SK-N-SH (cell line): ENCODE data around the gene OSBPL2.

Source experiments
- EP300 ChIP-seq, 2 experiments: IDR thresholded peaks; 2 replicates each; pipeline versions ENCODE4 v1.4.0 to v1.6.1; 2012; ENCODE audit warnings: borderline replicate concordance in 1 of 2, low read depth in 1 of 2, low read length in 1 of 2
- EZH2phosphoT487 ChIP-seq: fragments of 200-600 bp; sonication (generic); IDR thresholded peaks from 2 replicates; pipeline ENCODE4 v1.6.1; 2017; ENCODE audit warnings: low read depth, mixed run types, mild to moderate bottlenecking, antibody characterized with exemption, moderate library complexity, borderline replicate concordance
- JUND ChIP-seq: IDR thresholded peaks from 2 replicates; pipeline ENCODE4 v1.4.0; 2012
- POLR2AphosphoS5 ChIP-seq: IDR thresholded peaks from 2 replicates; pipeline ENCODE4 v1.6.1; 2012; ENCODE audit warnings: low read depth, low read length
- TCF12 ChIP-seq: IDR thresholded peaks from 2 replicates; pipeline ENCODE4 v1.4.0; 2012
- TF ChIP-seq, protein P1 (sequence below): IDR thresholded peaks from 2 replicates; pipeline ENCODE4 v1.4.0; 2012; ENCODE audit warnings: low read depth, borderline replicate concordance
- TF ChIP-seq, protein P2 (sequence below): fragments of 200-600 bp; sonication (generic); IDR thresholded peaks from 2 replicates; pipeline ENCODE4 v1.6.1; 2017; ENCODE audit warnings: antibody characterized with exemption, mild to moderate bottlenecking, moderate library complexity
- TF ChIP-seq, protein P3 (sequence below): IDR thresholded peaks from 2 replicates; pipeline ENCODE4 v1.6.1; 2012; ENCODE audit warnings: mild to moderate bottlenecking, low read depth, low read length, moderate library complexity

DNA sequence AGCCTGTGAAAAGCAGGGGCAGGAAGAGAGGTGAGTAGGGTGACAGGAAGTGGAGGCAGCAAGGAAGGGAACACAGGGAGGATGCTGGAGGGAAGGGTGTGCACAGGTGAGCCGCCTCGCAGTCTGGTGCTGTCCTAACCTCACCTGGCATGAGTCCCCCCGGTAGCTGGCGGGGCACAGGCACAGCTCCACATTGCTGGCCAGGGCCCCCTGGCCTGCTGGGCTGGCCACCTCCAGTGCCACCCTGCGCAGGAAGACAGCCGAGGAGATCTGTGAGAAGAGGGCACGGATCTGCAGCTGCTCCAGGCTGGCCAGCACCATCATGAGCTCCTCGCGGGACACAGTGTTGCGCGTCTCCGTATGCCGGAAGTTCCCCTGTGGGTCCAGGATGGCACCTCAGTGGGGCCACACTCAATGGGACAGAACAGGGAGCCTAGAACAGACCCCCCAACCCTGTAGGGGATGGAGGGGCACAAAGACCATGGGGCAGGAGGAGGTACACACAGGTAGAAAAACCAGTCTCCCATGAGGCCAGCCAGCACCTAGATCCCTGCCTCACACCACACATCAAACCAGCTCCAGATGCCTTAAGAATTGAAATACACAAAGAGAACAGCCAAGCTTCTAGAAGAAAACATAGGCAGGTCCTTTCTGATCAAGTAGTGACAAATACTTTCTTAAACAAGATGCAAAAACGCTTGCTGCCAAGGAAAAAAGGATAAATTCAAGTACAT lies 87.0 kb downstream of the OSBPL2 start:
- no peak for TF ChIP-seq EP300 (IDR thresholded peaks at IDR 0.05; ENCODE audit: borderline replicate concordance in 1 of 2, low read depth in 1 of 2, low read length in 1 of 2)
- TF ChIP-seq TCF12, result no peak
- no peak for TF ChIP-seq EZH2phosphoT487
- TF ChIP-seq, protein P1, sequence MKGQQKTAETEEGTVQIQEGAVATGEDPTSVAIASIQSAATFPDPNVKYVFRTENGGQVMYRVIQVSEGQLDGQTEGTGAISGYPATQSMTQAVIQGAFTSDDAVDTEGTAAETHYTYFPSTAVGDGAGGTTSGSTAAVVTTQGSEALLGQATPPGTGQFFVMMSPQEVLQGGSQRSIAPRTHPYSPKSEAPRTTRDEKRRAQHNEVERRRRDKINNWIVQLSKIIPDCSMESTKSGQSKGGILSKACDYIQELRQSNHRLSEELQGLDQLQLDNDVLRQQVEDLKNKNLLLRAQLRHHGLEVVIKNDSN, result no peak
- TF ChIP-seq POLR2AphosphoS5, result no peak
- TF ChIP-seq, protein P2, sequence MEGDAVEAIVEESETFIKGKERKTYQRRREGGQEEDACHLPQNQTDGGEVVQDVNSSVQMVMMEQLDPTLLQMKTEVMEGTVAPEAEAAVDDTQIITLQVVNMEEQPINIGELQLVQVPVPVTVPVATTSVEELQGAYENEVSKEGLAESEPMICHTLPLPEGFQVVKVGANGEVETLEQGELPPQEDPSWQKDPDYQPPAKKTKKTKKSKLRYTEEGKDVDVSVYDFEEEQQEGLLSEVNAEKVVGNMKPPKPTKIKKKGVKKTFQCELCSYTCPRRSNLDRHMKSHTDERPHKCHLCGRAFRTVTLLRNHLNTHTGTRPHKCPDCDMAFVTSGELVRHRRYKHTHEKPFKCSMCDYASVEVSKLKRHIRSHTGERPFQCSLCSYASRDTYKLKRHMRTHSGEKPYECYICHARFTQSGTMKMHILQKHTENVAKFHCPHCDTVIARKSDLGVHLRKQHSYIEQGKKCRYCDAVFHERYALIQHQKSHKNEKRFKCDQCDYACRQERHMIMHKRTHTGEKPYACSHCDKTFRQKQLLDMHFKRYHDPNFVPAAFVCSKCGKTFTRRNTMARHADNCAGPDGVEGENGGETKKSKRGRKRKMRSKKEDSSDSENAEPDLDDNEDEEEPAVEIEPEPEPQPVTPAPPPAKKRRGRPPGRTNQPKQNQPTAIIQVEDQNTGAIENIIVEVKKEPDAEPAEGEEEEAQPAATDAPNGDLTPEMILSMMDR, result no peak
- TF ChIP-seq, protein P3, sequence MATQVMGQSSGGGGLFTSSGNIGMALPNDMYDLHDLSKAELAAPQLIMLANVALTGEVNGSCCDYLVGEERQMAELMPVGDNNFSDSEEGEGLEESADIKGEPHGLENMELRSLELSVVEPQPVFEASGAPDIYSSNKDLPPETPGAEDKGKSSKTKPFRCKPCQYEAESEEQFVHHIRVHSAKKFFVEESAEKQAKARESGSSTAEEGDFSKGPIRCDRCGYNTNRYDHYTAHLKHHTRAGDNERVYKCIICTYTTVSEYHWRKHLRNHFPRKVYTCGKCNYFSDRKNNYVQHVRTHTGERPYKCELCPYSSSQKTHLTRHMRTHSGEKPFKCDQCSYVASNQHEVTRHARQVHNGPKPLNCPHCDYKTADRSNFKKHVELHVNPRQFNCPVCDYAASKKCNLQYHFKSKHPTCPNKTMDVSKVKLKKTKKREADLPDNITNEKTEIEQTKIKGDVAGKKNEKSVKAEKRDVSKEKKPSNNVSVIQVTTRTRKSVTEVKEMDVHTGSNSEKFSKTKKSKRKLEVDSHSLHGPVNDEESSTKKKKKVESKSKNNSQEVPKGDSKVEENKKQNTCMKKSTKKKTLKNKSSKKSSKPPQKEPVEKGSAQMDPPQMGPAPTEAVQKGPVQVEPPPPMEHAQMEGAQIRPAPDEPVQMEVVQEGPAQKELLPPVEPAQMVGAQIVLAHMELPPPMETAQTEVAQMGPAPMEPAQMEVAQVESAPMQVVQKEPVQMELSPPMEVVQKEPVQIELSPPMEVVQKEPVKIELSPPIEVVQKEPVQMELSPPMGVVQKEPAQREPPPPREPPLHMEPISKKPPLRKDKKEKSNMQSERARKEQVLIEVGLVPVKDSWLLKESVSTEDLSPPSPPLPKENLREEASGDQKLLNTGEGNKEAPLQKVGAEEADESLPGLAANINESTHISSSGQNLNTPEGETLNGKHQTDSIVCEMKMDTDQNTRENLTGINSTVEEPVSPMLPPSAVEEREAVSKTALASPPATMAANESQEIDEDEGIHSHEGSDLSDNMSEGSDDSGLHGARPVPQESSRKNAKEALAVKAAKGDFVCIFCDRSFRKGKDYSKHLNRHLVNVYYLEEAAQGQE, result no peak
- TF ChIP-seq JUND, result no peak
